HG03108 (cell line): ENCODE data around the gene CCNJL.
A peak's percentile ranks its signal among the peaks of the same experiment; 100 is the strongest.

Experiments used
- ATAC-seq: cut with Tn5 transposase; IDR thresholded peaks from one replicate; pipeline ENCODE4 v1.9.1; 2021; ENCODE audit warnings: moderate library complexity; ENCODE audit not compliant: unreplicated experiment

Gene CCNJL

GRCh38 chr5:160291467-160291866, 20.9 kb downstream of the CCNJL start:
- ATAC-seq: no peak

- ATAC-seq: no peak
These were observed 21.6 kb downstream of the CCNJL start for GRCh38 chr5:160290751-160291150.

GRCh38 chr5:160289721-160290120, 22.6 kb downstream of the CCNJL start:
- no peak for ATAC-seq

GRCh38 chr5:160289356-160289651, 23.1 kb downstream of the CCNJL start:
- ATAC-seq: no peak

- no peak for ATAC-seq
These were observed 24.8 kb downstream of the CCNJL start for GRCh38 chr5:160287378-160288051.

GRCh38 chr5:160286947-160287346, 25.4 kb downstream of the CCNJL start:
- no peak for ATAC-seq

GRCh38 chr5:160285316-160285715, 27.0 kb downstream of the CCNJL start:
- no peak for ATAC-seq

GRCh38 chr5:160284291-160284873, 28.0 kb downstream of the CCNJL start:
- no peak for ATAC-seq

- ATAC-seq: no peak
These were observed 31.1 kb downstream of the CCNJL start for GRCh38 chr5:160281275-160281674.

GRCh38 chr5:160280384-160281095, 31.8 kb downstream of the CCNJL start:
- ATAC-seq: no peak

- ATAC-seq: no peak
These were observed 34.0 kb downstream of the CCNJL start for GRCh38 chr5:160278343-160278742.

GRCh38 chr5:160274483-160274931, 37.9 kb downstream of the CCNJL start:
- no peak for ATAC-seq

- no peak for ATAC-seq
These were observed 39.5 kb downstream of the CCNJL start for GRCh38 chr5:160272889-160273288.

GRCh38 chr5:160272264-160272663, 40.1 kb downstream of the CCNJL start:
- ATAC-seq: no peak

- ATAC-seq: no peak
These were observed 40.5 kb downstream of the CCNJL start for GRCh38 chr5:160271836-160272235.

- peak; percentile 62 for ATAC-seq
These were observed 41.0 kb downstream of the CCNJL start for GRCh38 chr5:160271396-160271795.

- no peak for ATAC-seq
These were observed 41.7 kb downstream of the CCNJL start for GRCh38 chr5:160270704-160271103.

GRCh38 chr5:160269017-160269416, 43.3 kb downstream of the CCNJL start:
- ATAC-seq: no peak

- ATAC-seq: no peak
These were observed 44.2 kb downstream of the CCNJL start for GRCh38 chr5:160268121-160268520.

- ATAC-seq: no peak
These were observed 45.5 kb downstream of the CCNJL start for GRCh38 chr5:160266752-160267345.

- ATAC-seq: no peak
These were observed 46.3 kb downstream of the CCNJL start for GRCh38 chr5:160266044-160266443.

GRCh38 chr5:160263326-160263855, 49.0 kb downstream of the CCNJL start:
- no peak for ATAC-seq
